Right hindlimb (tissue), 1 donor: ENCODE results near the gene MGAT5.
"Not testable (repeated sequence)": the region's sequence is repeated elsewhere in the genome, so short reads cannot be mapped to it uniquely, and the experiment has no call there.

Experiments used
- DNase-seq: peaks from one replicate; pipeline ENCODE4 v3.0.0-alpha.2; 2018

The MGAT5 gene

GRCh38 chr2:134280726-134281125 is 26.9 kb downstream of the MGAT5 start:
- no peak for DNase-seq

GRCh38 chr2:134281815-134282419 is 28.0 kb downstream of the MGAT5 start:
- DNase-seq, result no peak

- no peak for DNase-seq
Measured at GRCh38 chr2:134282629-134283400, 28.9 kb downstream of the MGAT5 start.

DNA sequence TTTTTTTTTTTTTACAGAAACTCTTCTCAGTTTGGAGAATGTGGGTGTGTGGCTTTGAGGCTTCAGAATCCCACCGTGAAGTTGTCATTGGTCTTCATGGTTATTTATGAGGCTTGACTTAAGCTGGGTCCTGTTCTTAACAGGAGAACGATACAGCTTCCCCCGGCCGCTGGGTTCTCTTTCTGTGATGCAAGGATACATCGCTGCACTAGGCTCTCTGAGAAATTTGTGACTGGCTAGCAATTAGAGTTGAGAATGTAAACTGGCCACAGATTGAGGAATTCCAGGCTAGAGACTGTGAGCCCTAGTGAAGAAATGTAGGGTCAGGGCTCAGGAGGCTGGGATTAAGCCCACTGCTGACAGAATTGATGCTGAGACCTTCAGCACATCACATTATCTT is 29.8 kb downstream of the MGAT5 start:
- DNase-seq, result no peak

DNA sequence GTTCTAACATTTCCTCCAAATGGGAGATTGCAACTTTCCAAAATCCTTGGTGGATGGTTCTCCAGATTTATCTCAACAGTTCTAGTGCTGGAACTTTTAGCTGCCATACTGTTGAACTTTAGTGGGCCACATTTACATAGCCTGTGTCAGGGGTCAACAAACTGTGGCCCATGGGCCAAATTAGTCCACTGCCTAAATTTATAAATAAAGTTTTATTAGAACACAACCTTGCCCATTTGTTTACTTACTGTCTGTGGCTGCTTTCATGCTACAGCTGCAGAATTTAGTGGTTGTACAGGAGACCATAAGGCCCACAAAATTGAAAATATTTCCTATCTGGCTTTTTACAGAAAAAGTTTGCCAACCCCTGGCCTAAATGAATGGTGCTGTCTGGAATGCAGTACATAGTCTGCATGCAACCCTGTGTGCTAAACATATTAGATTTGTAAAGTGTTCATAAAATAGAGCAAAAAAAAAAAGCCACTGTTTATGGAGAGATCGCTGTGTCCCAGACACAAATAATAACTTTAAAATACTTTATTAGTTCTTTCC is 30.3 kb downstream of the MGAT5 start:
- DNase-seq, result no peak

- DNase-seq, result no peak
Measured at GRCh38 chr2:134287323-134287722, 33.5 kb downstream of the MGAT5 start.

GRCh38 chr2:134288814-134289213 is 34.9 kb downstream of the MGAT5 start:
- no peak for DNase-seq

DNA sequence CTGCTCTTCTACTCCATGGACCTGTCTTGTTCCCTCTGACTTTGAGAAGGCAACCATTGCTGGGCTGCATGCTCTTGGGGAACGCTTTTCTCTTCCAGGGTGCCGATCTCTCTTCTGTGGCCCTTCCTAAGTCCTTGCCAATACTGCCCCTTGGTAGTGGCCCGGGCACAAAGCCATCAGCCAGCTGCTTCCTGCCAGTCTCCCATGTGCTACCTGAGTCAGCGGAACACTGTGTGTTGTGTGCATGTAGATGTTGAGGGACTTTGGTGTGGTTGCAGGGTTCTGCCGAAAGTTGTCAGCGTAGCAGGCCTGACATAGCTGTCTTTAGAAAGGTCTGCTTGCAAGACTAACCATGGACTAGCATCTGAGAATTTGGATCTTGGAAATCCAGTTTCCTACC is 35.4 kb downstream of the MGAT5 start:
- no peak for DNase-seq

GRCh38 chr2:134290358-134290757 is 36.5 kb downstream of the MGAT5 start:
- no peak for DNase-seq

DNA sequence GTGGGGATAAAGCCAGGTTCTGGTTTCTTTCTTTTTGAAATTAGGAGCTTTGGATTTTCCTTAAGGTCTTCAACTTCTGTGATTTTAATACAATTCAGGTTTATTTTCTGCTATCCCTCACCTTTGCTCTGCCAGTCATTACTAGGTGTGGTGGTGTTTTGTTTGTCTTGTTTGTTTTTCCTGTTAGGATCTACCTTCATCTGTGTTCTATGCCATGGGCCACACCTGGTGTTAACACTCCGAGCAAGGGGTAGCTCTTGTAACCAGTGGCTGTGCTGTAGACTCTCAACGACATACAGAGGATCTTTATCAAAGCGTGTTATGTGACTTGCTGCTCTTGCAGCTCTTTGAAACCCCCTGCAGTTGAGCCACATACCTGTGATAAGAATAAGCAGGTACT is 38.6 kb downstream of the MGAT5 start:
- DNase-seq, result no peak

- no peak for DNase-seq
Measured at GRCh38 chr2:134293719-134294537, 40.1 kb downstream of the MGAT5 start.

DNA sequence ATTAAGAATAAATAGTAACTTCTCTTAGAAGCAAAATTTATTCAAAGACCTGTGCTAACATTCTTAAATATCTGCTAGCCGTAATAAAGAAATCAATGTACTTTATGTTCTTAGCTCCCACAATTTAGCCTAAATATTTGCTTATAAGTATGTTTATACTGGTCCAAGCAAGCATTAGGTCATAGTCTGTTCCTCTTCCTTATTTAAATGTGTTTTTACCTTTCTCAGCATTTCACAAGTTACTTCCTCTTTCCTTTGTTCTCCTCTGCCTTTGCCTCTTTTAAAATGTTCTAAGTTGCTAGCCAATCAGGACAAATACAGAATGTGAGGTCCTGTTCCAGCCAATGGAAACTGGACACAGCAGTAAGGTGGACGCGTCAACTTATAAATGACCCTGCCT is 40.7 kb downstream of the MGAT5 start:
- DNase-seq, result not testable (repeated sequence)

- DNase-seq, result no peak
Measured at GRCh38 chr2:134295441-134295840, 41.6 kb downstream of the MGAT5 start.

DNA sequence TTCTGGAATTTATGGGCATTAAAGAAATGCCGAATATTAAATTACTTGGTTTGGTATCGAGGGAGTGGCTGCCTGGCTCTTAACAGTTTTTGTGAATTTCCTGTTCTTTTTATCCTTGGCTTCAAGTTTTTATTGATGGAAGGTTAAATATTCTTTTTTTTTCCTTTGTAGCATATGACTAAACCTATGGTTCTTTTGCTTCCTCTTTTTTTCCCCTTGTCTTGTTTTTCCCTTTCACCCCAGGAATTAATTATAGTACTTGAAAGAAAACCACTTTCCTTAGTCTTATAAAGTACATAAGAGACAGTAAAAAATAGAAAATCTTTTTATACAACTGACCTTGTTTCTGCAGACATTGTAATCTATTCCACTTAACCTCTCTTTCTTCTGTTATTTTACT is 42.4 kb downstream of the MGAT5 start:
- DNase-seq, result no peak

GRCh38 chr2:134299334-134299733 is 45.5 kb downstream of the MGAT5 start:
- no peak for DNase-seq

- DNase-seq, result no peak
Measured at GRCh38 chr2:134300585-134300984, 46.7 kb downstream of the MGAT5 start.

GRCh38 chr2:134301099-134301927 is 47.4 kb downstream of the MGAT5 start:
- no peak for DNase-seq

DNA sequence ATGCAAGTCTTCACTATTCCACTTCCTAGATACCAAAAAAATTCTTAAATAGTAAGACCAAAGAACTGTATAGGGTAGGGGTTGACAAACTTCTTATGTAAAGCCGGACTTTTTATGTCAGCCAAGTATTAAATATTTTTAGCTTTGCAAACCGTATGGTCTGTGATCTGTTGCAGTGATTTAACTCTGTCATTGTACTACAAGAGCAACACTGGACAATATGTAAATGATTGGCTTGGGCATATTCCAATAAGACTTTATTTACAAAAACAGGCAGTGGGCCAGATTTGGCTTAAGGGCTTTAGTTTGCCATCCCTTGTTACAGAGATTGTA is 48.0 kb downstream of the MGAT5 start:
- DNase-seq, result no peak

DNA sequence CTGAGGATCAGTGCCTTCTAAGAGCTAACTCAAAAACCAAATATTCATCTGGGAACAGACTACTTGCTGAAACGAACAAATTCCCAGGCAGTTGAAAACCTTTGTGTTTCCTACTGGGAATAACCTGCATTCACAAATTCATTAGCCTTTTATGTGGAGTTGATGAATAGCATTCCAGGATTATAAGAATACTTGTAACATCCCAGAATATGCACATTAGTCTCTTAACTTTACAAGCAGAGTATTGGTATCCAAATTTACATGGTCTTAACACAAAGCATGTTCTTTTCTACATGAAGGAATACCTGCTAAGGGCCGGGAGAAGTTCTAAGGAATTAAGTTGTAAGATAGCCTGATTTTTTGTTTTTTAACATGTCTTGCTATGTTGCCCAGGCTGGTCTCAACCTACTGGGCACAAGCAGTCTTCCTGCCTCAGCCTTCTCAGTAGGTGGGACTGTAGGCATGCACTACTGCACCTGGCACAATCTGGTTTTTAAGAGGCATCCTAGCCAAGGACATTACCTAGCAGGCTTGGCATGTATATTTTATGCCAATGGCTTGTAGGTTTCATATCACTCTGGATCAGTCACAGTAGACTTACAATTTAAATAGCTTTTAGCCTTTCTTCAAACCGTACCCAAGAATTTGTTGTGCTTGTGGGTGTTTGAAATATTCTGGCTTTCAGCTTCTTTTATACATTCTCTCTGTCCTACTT is 50.7 kb downstream of the MGAT5 start:
- no peak for DNase-seq

DNA sequence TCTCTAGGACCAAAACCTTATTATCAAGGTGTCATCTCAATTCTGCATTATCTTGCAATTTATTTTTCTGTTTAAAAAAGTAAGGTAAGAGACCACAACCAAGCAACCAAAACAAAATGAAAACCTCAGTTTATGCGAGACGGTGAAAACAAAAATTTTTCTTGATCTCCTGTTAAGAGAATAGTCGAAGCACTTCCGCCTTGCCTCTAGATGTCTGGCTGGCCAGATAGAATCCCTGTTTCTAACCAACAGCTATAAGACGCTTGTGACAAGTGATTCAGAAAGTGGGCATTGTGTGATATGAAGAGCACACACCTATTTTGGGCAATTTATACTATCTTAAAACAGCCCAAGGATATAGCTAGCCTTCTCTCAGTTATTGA is 51.2 kb downstream of the MGAT5 start:
- no peak for DNase-seq

GRCh38 chr2:134306521-134306920 is 52.6 kb downstream of the MGAT5 start:
- no peak for DNase-seq

DNA sequence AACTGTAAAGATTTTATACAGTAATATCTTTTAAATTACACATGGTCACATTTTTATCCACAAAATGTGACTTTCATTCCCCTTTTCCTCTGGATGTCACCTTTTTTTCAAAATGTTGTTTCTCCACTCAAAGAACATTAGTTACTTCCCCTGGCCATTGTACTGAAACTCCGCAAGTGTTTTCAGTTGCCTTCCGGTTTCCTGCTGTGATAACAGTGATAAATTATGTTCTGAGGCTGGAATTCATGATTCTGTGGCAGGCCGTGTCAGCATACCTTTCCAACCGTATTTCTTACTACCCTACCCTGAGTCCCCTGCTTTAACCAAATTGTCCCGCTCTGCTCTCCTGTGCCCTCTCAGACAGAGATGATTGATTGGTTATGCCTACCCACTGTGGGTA is 53.5 kb downstream of the MGAT5 start:
- DNase-seq, result no peak
